ENCODE data around the gene SOWAHA.

Gene SOWAHA

DNA sequence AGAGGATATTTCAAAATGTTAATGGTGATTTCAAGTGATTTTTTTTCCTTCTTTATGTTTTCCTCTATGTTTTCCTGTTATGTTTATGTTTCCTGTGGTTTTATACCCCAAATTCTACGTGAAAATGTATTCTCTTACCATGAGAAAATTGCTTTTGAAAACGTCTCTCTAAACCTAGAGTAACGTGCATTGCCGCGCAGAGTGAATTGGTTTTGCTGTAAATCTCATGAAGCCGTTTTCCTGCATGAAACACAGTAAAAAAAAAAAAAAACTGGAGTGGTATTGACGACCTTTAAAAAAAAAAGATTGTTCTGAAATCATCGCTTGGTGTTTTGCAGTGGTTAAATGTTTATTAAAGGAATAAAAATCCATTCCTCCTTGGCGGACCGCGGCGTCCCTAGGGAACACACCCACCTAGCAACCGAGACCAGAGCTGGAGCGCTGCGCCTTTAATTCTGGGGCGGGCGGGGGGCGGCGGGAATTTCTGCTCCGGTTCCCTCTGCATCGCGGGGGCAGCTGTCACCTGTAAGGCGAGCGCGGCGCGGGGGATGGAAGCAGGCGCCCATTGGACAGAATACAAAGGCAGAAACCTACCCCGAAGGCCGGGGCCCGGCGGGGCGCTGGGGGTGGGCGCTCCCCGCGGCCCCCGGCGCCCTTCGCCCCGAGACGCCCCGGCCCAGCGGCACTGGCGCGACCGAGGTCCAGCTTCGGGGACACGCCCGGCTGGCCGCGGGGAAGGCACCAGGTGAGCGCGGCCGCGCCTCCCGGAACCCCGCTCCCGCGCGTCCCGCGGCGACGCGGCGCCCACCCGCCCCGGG lies at the start of gene SOWAHA:
Gene SOWAHA (plus strand): TSS at position 522 of the 818 bp plus-strand sequence. CDS start 320 bp downstream, outside the sequence.
- TF ChIP-seq, protein P1, sequence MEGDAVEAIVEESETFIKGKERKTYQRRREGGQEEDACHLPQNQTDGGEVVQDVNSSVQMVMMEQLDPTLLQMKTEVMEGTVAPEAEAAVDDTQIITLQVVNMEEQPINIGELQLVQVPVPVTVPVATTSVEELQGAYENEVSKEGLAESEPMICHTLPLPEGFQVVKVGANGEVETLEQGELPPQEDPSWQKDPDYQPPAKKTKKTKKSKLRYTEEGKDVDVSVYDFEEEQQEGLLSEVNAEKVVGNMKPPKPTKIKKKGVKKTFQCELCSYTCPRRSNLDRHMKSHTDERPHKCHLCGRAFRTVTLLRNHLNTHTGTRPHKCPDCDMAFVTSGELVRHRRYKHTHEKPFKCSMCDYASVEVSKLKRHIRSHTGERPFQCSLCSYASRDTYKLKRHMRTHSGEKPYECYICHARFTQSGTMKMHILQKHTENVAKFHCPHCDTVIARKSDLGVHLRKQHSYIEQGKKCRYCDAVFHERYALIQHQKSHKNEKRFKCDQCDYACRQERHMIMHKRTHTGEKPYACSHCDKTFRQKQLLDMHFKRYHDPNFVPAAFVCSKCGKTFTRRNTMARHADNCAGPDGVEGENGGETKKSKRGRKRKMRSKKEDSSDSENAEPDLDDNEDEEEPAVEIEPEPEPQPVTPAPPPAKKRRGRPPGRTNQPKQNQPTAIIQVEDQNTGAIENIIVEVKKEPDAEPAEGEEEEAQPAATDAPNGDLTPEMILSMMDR (IDR thresholded peaks at IDR 0.05; ENCODE audit: low read depth, low read length, missing control alignments), result no peak
- no peak for DNase-seq (ENCODE audit: extremely low read depth, low read depth)
- H3K4me3 ChIP-seq (replicated peaks; ENCODE audit: low read depth, low read length), result no peak within 1 kb of the TSS

- H3K4me3 ChIP-seq (replicated peaks; ENCODE audit: low read depth, low read length), result no peak overlapping the region
- no peak for DNase-seq (ENCODE audit: extremely low read depth, low read depth)
- TF ChIP-seq, protein P1 (IDR thresholded peaks at IDR 0.05; ENCODE audit: low read depth, low read length, missing control alignments), result no peak
These were observed 49.1 kb upstream of the SOWAHA start for GRCh38 chr5:132764051-132764450.

- DNase-seq (ENCODE audit: extremely low read depth, low read depth), result no peak
- no peak overlapping the region for H3K4me3 ChIP-seq (replicated peaks; ENCODE audit: low read depth, low read length)
- TF ChIP-seq, protein P1 (IDR thresholded peaks at IDR 0.05; ENCODE audit: low read depth, low read length, missing control alignments), result no peak
These were observed 48.3 kb upstream of the SOWAHA start for GRCh38 chr5:132764671-132765238.

DNA sequence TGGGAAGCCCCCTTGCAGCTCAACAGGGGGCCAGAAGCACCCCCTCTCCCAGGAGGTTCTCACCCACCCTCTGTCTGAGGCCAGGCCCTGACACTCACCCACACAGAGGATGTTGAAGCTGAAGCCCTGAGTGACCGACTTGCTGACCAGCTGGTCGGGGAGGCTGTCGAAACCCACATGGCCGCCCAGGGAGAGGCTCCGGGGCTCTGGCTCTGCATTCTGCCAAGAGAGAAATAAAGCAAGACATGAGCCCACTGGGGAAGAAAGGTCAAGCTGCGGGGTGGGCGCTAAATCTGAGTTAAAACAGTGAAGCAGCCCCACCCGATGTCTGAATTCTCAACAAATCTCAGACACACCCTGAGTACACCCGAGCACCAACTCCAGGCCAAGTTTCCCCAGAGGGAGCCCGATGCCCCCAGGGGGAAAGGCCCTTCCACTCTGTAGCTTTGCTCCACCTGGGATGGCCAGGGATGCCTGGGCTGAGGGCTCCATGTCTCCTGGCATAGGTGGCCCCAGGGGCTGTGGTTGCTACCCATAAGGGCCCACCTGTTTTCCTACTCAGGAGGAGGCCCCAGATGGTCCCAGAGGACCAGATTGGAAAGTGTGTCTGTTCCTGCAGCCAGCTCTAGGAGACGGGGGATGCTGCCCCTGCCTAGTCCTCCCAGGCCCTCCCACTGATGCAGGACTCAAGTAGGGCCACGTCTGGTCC lies 47.6 kb upstream of the SOWAHA start:
- no peak overlapping the region for H3K4me3 ChIP-seq (replicated peaks; ENCODE audit: low read depth, low read length)
- TF ChIP-seq, protein P1 (IDR thresholded peaks at IDR 0.05; ENCODE audit: low read depth, low read length, missing control alignments), result no peak
- no peak for DNase-seq (ENCODE audit: extremely low read depth, low read depth)

DNA sequence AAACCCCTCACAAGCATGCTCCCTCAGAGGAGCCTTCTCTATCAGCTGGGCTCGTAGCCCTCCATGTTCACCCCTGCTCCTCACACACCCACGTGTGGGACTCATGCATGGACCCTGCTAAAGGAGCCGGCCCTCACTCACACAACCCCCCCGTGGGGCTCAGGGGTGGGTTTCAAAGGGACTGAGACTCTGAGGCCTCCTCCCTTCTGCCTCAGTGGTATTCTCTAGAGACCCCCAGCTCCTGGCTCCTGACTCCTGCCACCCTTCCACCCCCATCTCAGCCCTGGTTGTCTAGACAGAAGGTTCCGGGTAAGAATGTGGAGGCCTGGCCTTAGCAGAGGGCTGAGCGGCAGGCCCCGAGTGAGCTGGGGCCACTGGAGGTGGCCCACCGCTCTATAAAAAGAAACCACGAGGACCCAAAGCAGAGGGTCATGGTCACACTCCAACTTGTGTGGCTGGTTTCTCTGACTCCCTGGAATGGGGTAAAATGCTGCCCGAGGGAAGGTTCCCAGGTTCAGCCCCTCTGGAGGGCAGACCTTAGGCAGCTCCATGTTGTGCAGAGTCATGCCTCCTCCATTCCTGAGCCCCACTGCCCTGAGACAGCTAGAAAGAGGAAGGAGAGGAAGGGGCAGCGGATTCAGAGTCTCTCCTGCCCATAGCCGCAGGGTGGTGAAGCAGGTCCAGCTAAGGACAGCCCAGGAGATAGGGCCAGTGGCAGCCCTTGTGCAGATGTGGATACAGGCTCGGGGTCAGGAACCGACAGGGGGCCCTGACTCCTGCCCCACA lies 46.9 kb upstream of the SOWAHA start:
- TF ChIP-seq, protein P1 (IDR thresholded peaks at IDR 0.05; ENCODE audit: low read depth, low read length, missing control alignments), result no peak
- no peak for DNase-seq (ENCODE audit: extremely low read depth, low read depth)
- H3K4me3 ChIP-seq (replicated peaks; ENCODE audit: low read depth, low read length), result no peak overlapping the region

DNA sequence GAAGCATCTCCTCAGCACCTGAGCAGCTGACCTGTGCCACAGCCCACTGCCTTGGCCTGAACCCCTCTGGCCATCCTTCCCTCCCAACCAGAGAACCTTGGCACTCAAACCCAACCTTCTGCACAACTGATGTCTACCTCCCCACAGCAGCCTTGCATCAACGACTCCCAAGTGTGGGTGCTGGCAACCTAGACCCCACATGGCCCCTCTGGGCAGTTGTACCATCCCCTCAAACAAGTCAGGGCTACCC lies 46.4 kb upstream of the SOWAHA start:
- no peak overlapping the region for H3K4me3 ChIP-seq (replicated peaks; ENCODE audit: low read depth, low read length)
- no peak for DNase-seq (ENCODE audit: extremely low read depth, low read depth)
- TF ChIP-seq, protein P1 (IDR thresholded peaks at IDR 0.05; ENCODE audit: low read depth, low read length, missing control alignments), result no peak

Measured in HFF-Myc (cell line).